WTC11 (cell line): ENCODE measurements around the gene TEX54. TPM values are rescaled to one million over a fixed set of nuclear protein-coding genes. Genes with fewer than 3 reads are reported as not detected.

ENCODE experiments used
- ATAC-seq: fragments of 200-7000 bp; cut with Tn5 transposase; 2 replicates; pipeline ENCODE4 v1.10.0; 2021; ENCODE audit warnings: mild to moderate bottlenecking, moderate library complexity
- CTCF ChIA-PET: fragments of 300-600 bp; sonication (Branson Sonifier 250); formaldehyde crosslinking; loops from one replicate; lab custom pipeline; 2021; ENCODE audit warnings: antibody characterized with exemption; lab: Charles Lee
- POLR2A ChIA-PET: fragments of 350-600 bp; sonication (Branson Sonifier 250); formaldehyde crosslinking; loops from one replicate; lab custom pipeline; 2021; ENCODE audit warnings: antibody characterized with exemption; lab: Charles Lee
- DNase-seq: peaks from one replicate; pipeline ENCODE4 v3.0.0; 2021; ENCODE audit warnings: low spot score
- H3K27ac Mint-ChIP-seq: 2 replicates; pipeline ENCODE4 v1.8.0; 2021; ENCODE audit warnings: mixed read lengths
- H3K27me3 Mint-ChIP-seq: 2 replicates; pipeline ENCODE4 v1.8.0; 2021; ENCODE audit warnings: low read depth, mild to moderate bottlenecking, moderate library complexity, mixed read lengths
- H3K36me3 Mint-ChIP-seq: 2 replicates; pipeline ENCODE4 v1.8.0; 2021; ENCODE audit warnings: mixed read lengths
- H3K4me1 Mint-ChIP-seq: 2 replicates; pipeline ENCODE4 v1.8.0; 2022; ENCODE audit warnings: mixed read lengths
- H3K4me3 Mint-ChIP-seq: 2 replicates; pipeline ENCODE4 v1.8.0; 2021; ENCODE audit warnings: mild to moderate bottlenecking, moderate library complexity, mixed read lengths
- H3K9me3 Mint-ChIP-seq: 2 replicates; pipeline ENCODE4 v1.8.0; 2021; ENCODE audit warnings: mixed read lengths
- AFF4 ChIP-seq: sonication (generic); formaldehyde crosslinking; IDR thresholded peaks from 2 replicates; pipeline ENCODE4 v1.8.1; 2023; ENCODE audit warnings: mild to moderate bottlenecking, missing genetic modification reagents, borderline replicate concordance
- AR ChIP-seq: fragments of 250-450 bp; sonication (Bioruptor Pico); IDR thresholded peaks from 2 replicates; pipeline ENCODE4 v1.9.0; 2021; ENCODE audit warnings: mild to moderate bottlenecking
- ATF1 ChIP-seq: sonication (generic); formaldehyde crosslinking; IDR thresholded peaks from 2 replicates; pipeline ENCODE4 v1.8.1; 2023; ENCODE audit warnings: mild to moderate bottlenecking, moderate library complexity, missing genetic modification reagents
- CREB1 ChIP-seq: sonication (generic); formaldehyde crosslinking; IDR thresholded peaks from 2 replicates; pipeline ENCODE4 v1.8.0; 2023; ENCODE audit warnings: mild to moderate bottlenecking, missing genetic modification reagents
- E2F5 ChIP-seq: sonication (generic); formaldehyde crosslinking; IDR thresholded peaks from 2 replicates; pipeline ENCODE4 v1.8.1; 2022; ENCODE audit warnings: mild to moderate bottlenecking, moderate library complexity, missing genetic modification reagents
- ELF4 ChIP-seq: sonication (generic); formaldehyde crosslinking; IDR thresholded peaks from 2 replicates; pipeline ENCODE4 v1.8.1; 2022; ENCODE audit warnings: low read depth, mild to moderate bottlenecking, moderate library complexity, missing genetic modification reagents
- FOXJ3 ChIP-seq: sonication (generic); formaldehyde crosslinking; IDR thresholded peaks from 2 replicates; pipeline ENCODE4 v1.9.0; 2021; ENCODE audit warnings: missing genetic modification reagents, mild to moderate bottlenecking, borderline replicate concordance
- FOXP4 ChIP-seq: sonication (generic); formaldehyde crosslinking; IDR thresholded peaks from 2 replicates; pipeline ENCODE4 v1.8.0; 2022; ENCODE audit warnings: mild to moderate bottlenecking, missing genetic modification reagents
- IRF2 ChIP-seq: sonication (generic); formaldehyde crosslinking; IDR thresholded peaks from 2 replicates; pipeline ENCODE4 v1.8.0; 2022; ENCODE audit warnings: low read depth, missing genetic modification reagents, borderline replicate concordance
- JUN ChIP-seq: sonication (generic); formaldehyde crosslinking; IDR thresholded peaks from 2 replicates; pipeline ENCODE4 v1.8.0; 2023; ENCODE audit warnings: mild to moderate bottlenecking, missing genetic modification reagents
- NFE2L1 ChIP-seq: sonication (generic); formaldehyde crosslinking; IDR thresholded peaks from 2 replicates; pipeline ENCODE4 v1.8.1; 2023; ENCODE audit warnings: missing genetic modification reagents
- NR1H2 ChIP-seq: sonication (generic); formaldehyde crosslinking; IDR thresholded peaks from 2 replicates; pipeline ENCODE4 v1.9.0; 2021; ENCODE audit warnings: mild to moderate bottlenecking, moderate library complexity, missing genetic modification reagents
- NR3C1 ChIP-seq: sonication (generic); formaldehyde crosslinking; conservative IDR thresholded peaks from 2 replicates; pipeline ENCODE4 v1.8.1; 2023; ENCODE audit warnings: low read depth, mild to moderate bottlenecking, missing genetic modification reagents
- PREB ChIP-seq: sonication (generic); formaldehyde crosslinking; IDR thresholded peaks from 2 replicates; pipeline ENCODE4 v1.8.1; 2022; ENCODE audit warnings: mild to moderate bottlenecking, missing genetic modification reagents, moderate library complexity, borderline replicate concordance
- SMAD3 ChIP-seq: sonication (generic); formaldehyde crosslinking; IDR thresholded peaks from 2 replicates; pipeline ENCODE4 v1.8.0; 2022; ENCODE audit warnings: missing genetic modification reagents, mild to moderate bottlenecking, borderline replicate concordance
- SMAD4 ChIP-seq: sonication (generic); formaldehyde crosslinking; IDR thresholded peaks from 2 replicates; pipeline ENCODE4 v1.8.0; 2022; ENCODE audit warnings: mild to moderate bottlenecking, missing genetic modification reagents
- USF2 ChIP-seq: sonication (generic); formaldehyde crosslinking; IDR thresholded peaks from 2 replicates; pipeline ENCODE4 v1.8.1; 2023; ENCODE audit warnings: mild to moderate bottlenecking, missing genetic modification reagents, moderate library complexity
- ZNF232 ChIP-seq: sonication (generic); formaldehyde crosslinking; IDR thresholded peaks from 2 replicates; pipeline ENCODE4 v1.8.0; 2022; ENCODE audit warnings: mild to moderate bottlenecking, missing genetic modification reagents
- ZNF263 ChIP-seq: sonication (generic); formaldehyde crosslinking; IDR thresholded peaks from 2 replicates; pipeline ENCODE4 v1.8.1; 2022; ENCODE audit warnings: low read depth, mild to moderate bottlenecking, moderate library complexity, missing genetic modification reagents
- ZNF396 ChIP-seq: fragments of 250-450 bp; sonication (Bioruptor Pico); IDR thresholded peaks from 2 replicates; pipeline ENCODE4 v1.8.0; 2021; ENCODE audit warnings: mild to moderate bottlenecking, moderate library complexity, borderline replicate concordance
- ZNF416 ChIP-seq: fragments of 250-450 bp; sonication (Bioruptor Pico); IDR thresholded peaks from 2 replicates; pipeline ENCODE4 v1.9.0; 2021; ENCODE audit warnings: mild to moderate bottlenecking, inconsistent platforms
- ZNF671 ChIP-seq: fragments of 250-450 bp; sonication (Bioruptor Pico); IDR thresholded peaks from 2 replicates; pipeline ENCODE4 v1.8.0; 2021; ENCODE audit warnings: mild to moderate bottlenecking
- total RNA-seq: library from RNA; stranded (reverse); gene quantifications from 3 replicates; pipeline ENCODE4 v1.2.3, GENCODE V29; 2021

The TEX54 gene
- total RNA-seq, 1 experiment from 2014 or later = not detected

- Mint-ChIP-seq H3K27ac (peak within 1 kb of the TSS; percentile 100), H3K36me3 (peaks cover 64% of the 10 kb centered on the region), H3K4me1 (peaks cover 49% of the 10 kb centered on the region), H3K4me3 (peak within 1 kb of the TSS; percentile 99), H3K27me3 (peaks cover 3% of the 10 kb centered on the region; the same call in 1 of the 2 replicates), H3K9me3 (no peaks in the 10 kb centered on the region)
- ChIA-PET CTCF (interaction anchor here (0.6 to 1.7 kb wide), 16 partner anchors 9 to 375 kb away, joined by 3 to 14 read pairs (median 4); partner anchors contain the start of genes HNRNPUL2, NXF1 and TMEM179B), POLR2A (interaction anchor here (0.5 to 3.8 kb wide), 15 partner anchors 9 to 228 kb away, joined by 3 to 44 read pairs (median 4); partner anchors contain the start of genes HNRNPUL2, TMEM179B and TTC9C)
- DNase-seq = peak; percentile 87
- ATAC-seq = peak; percentile 80
- TF ChIP-seq ZNF263 (CRISPR knock-in tag) (no peak), FOXP4 (CRISPR knock-in tag) (peak; percentile 72), ELF4 (CRISPR knock-in tag) (0 out of 2 replicates have a peak, but pooled peaks have one; percentile 80), PREB (CRISPR knock-in tag) (no peak), JUN (CRISPR knock-in tag) (0 out of 2 replicates have a peak, but pooled peaks have one; percentile 89), ZNF416 (CRISPR knock-in tag) (peak; percentile 87; the same call in 1 of the 2 replicates), FOXJ3 (no peak), ZNF396 (no peak), ATF1 (CRISPR knock-in tag) (peak; percentile 85; the same call in 1 of the 2 replicates), USF2 (CRISPR knock-in tag) (no peak), NR3C1 (CRISPR knock-in tag) (no peak), AR (CRISPR knock-in tag) (0 out of 2 replicates have a peak, but pooled peaks have one; percentile 23), IRF2 (CRISPR knock-in tag) (no peak), AFF4 (no peak; the same call in 1 of the 2 replicates), SMAD4 (CRISPR knock-in tag) (0 out of 2 replicates have a peak, but pooled peaks have one; percentile 70), ZNF232 (CRISPR knock-in tag) (peak; percentile 34; the same call in 1 of the 2 replicates), NR1H2 (CRISPR knock-in tag) (no peak), ZNF671 (CRISPR knock-in tag) (peak; percentile 26; the same call in 1 of the 2 replicates), SMAD3 (CRISPR knock-in tag) (peak; percentile 82; the same call in 1 of the 2 replicates), E2F5 (peak; percentile 35), CREB1 (CRISPR knock-in tag) (peak; percentile 22; the same call in 1 of the 2 replicates), NFE2L1 (CRISPR knock-in tag) (peak; percentile 66; the same call in 1 of the 2 replicates)
Measured at GRCh38 chr11:62880803-62881578, 48.4 kb upstream of the TEX54 start, which contains the start of gene SLC3A2. Gene SLC3A2, plus strand, starts transcription at chr11:62880896. Its CDS starts 128 bp downstream, at chr11:62881024.
